GM19455 (cell line): Measurements from ENCODE around the gene PTPN11.
"Not testable (repeated sequence)": the region's sequence is repeated elsewhere in the genome, so short reads cannot be mapped to it uniquely, and the experiment has no call there.

Source experiments
- ATAC-seq: cut with Tn5 transposase; IDR thresholded peaks from one replicate; pipeline ENCODE4 v1.9.1; 2021; ENCODE audit not compliant: unreplicated experiment

PTPN11 gene

DNA sequence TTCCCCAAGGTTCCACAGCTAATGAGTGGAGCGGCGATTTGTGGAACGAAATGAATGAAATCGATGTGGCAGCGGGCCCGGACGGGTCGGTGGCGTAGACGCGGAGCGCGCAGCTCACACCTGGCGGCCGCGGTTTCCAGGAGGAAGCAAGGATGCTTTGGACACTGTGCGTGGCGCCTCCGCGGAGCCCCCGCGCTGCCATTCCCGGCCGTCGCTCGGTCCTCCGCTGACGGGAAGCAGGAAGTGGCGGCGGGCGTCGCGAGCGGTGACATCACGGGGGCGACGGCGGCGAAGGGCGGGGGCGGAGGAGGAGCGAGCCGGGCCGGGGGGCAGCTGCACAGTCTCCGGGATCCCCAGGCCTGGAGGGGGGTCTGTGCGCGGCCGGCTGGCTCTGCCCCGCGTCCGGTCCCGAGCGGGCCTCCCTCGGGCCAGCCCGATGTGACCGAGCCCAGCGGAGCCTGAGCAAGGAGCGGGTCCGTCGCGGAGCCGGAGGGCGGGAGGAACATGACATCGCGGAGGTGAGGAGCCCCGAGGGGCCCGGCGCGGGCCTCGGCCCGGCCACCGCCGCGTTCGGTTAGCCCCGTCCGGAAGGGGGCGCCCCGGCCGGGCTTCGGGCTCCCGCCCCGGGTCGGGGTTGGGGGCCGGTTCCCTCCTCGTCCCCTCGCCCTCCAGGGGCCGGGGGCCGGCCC, at the start of gene PTPN11:
TSS of gene PTPN11 (plus strand) at position 340 of the 689 bp plus-strand sequence. CDS start at position 505, 165 bp downstream.
- ATAC-seq = peak; percentile 80

DNA sequence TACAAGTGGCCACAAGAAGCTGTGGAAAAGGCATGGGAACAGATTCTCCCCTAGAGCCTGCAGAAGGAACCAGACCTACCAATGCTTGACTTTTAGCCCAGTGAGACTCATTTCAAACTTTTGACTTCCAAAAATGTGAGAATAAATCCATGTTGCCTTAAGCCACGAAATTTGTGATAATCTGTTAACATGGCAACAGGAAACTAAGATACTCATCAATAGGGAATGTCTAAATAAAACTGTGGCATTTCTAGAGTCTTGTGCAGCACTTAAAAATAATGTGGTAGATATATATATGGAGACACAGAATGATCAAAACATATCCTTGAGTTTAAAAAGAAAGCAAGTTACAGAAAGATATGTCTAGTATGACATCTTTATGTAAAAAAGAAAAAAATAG, 48.5 kb upstream of the PTPN11 start:
- no peak for ATAC-seq

DNA sequence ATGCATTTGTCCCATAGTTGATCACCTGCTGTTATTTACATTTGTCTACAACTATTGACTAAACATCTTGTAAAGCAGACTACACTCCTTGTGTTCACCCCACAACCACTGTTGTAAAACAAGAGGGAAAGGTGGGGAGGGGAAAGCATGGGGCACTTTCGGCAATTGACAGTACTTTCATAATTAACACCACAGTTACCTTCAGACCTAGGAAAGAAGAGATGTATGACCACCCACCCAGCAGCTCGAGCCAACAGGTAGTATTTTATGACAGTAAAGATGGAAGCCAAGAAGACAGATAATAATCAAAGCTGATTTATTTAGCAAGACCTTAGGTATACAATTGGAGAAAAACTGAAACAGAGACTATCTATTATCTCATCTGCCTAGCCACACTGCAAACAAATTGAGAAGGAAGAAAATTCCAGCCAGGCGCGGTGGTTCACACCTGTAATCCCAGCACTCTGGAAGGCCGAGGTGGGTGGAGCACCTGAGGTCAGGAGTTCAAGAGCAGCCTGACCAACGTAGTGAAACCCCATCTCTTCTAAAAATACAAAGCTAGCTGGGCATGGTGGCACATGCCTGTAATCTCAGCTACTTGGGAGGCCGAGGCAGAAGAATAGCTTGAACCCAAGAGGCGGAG, 47.8 kb upstream of the PTPN11 start:
- no peak for ATAC-seq

DNA sequence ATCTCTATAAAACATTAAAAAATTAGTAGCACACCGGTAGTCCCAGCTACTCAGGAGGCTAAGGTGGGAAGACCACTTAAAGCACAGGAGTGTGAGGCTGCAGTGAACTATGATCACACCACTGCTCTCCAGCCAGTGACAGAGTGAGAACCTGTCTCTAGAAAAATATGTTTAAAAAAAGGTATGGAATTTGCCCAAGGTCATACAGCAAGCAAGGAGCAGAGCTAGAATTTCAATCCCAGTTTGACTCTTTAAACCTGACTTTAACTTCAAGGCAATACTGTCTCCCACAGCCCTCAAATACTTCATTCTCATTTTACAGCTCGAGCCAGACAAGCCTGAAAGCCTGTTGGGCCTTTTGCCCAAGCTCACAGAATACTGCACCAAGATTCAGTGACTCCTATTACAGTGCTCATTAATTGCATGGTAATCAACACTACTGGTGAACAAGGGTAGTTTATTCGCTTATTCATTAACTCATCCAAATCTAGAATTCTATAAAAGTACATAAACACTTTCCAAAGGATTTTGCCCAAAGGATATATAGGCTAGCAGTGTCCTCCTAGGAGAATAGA, 44.5 kb upstream of the PTPN11 start:
- ATAC-seq = no peak

DNA sequence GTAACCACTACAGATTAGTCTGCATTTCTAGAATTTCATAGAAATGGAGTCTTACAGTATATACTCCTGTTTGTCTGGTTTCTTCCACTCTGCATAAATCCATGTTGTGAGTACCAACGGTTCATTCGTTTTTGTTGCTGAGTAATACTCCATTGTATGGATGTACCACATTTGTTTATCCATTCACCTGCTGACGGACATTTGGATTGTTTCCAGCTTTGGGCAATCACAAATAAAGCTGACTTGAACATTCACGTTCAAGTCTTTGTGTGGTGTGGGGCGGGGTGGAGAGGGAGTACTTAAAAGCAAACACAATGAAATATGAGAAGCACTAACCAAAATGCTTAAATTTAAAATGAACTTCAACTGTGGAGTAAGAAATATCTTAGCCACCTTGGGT, 43.6 kb upstream of the PTPN11 start:
- ATAC-seq = no peak

DNA sequence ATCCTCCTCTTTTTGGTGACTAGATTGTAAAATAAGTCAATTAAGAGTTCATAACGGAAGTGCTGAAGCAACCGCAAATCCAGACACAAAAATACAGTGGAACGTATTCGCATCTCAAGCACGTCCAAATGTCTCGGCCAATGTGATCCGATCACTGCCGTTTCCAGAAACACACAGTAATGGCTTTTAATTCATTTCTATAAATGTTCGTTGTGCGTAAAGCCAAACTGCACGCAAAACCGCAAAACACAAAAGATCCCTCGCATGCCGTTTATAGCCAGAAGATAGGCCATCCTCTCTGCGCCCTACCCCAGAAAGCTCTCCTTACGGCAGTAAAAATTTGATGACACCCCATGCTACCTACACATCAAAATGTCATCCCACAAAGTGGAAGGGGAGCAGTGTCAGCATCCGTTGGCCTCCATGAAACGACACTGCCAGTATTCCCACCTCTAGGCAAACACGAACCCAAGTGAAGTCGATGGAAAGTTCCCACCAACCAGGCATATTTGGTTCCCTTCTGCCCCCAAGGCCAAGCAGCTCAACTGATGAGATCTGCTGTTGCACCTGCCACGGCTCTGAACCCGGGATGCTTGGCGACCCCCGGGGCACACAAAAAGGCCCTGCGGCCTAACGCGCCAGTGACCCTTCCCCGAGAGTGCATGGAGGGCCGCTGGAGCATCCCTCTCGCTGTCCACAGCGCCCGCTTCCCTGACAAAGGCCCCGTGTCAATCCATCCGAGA, 37.9 kb upstream of the PTPN11 start:
- no peak for ATAC-seq

DNA sequence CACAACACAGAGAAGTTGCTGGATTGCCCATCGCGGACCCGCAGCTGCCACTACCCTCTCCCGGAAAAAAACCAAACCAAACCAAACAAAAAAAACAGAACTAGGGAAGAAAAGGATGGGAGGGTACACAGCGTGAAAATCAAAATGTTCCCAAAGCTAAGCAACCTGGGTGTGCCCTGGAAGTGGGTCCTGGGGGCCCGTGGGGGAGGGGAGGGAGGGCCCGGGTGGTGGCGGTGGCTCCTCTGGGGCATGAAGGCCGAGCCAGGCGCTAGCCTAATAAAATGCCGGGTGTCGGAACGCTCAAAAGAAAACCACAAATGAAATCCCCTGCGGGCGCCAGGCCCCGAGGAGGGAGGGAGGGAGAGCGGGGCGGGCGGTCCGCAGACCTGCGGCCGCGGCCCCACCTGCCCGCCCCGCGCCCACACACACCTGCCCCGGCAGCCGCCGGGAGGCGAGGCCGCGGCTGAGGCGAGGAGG, 37.3 kb upstream of the PTPN11 start:
- peak; percentile 56 for ATAC-seq

DNA sequence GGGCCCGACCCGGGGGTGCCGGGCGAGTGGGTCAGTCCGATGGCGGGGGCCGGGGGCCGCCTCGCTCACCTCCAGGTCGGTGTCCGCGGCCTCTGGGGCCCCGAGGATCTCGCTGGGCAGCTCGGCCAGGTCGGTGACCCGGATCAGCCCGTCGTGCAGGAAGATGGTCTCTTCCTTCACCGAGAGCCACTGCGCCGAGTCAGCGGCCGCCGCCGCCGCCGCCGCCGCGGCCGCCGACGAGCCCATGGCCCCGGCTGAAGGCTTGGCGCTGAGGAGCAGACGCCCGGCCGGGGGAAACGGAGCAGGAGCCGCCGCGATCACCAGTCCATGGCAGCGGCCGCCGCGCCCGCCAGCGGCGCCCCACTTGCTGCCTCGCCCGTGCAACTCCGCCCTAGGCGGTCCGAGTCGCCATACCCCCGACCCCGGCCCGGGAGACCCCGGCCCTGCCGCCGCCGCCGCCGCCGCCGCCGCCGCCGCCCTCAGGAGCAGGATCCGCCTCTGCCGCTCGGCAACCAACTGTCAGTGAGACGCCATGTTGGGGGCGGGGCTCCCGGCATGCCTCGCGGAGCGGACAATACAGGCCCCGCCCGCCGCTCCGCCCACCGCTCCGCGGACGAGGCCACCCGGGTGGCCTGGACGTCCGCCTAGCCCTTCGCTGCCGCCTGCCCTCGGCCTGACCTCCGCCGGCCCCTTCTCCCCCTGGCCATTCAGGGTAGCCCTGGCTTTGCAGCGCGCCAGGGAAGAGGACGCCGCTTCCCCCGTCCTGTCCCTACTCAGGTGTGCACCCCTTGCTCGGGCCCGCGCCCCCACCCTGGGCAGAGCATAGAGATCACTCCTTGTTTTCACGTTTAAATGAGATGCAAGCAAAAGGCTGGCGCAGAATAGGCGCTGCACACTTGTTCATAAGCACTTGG, 36.6 kb upstream of the PTPN11 start, which contains the start of gene HECTD4:
TSS of gene HECTD4 (minus strand) at position 549 of the 914 bp plus-strand sequence. CDS start at position 246, 303 bp downstream.
- peak; percentile 94 for ATAC-seq

DNA sequence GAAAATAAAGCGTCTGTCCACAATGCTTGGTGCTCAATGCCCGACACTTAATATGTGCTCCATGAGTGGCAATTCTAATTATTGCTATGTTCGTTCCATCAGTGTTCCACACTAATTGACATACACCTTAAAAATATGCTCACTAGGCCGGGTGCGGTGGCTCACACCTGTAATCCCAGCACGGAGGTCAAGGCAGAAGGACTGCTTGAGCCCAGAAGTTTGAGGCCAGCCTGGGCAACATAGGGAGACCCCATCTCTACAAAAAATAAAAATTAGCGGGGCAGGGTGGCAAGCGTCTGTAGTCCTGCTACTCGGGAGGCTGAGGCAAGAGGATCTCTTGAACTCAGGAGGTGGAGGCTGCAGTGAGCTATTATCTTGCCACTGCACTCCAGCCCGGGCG, 35.9 kb upstream of the PTPN11 start:
- ATAC-seq = no peak

DNA sequence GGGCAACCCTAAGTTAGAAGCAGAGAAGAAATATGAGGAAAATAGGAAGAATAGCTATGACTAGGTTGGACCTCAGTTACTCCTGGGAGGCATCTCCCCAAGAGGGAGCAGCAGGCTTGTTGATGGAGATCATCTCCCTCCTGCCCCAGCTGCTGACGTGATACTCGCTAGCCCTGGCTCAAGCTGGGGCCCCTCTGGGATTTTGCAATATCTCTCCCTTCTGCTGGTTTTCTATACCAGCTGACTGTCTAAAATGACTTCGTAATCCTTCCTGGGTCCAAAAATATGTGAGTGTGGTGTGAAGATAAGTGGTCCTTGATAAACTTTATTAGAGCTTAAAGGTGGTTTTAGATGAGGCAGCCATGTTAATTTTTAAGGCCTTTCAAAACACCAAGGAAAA, 32.0 kb upstream of the PTPN11 start:
- ATAC-seq = no peak

DNA sequence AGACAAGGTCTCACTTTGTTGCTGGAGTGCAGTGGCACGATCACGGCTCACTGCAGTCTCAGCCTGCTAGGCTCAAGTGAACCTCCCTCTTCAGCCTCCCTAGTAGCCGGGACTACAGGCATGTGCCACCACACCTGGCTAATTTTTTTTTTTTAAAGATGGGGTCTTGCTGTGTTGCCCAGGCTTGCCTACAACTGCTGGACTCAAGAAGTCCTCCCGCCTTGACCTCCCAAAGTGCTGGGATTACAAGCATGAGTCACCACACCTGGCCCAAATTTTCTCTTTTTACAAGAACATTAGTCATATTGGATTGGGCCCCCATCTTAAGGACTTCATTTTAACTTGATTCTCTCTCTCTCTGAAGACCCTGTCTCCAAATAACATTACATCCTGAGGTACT, 29.5 kb upstream of the PTPN11 start:
- ATAC-seq = no peak

DNA sequence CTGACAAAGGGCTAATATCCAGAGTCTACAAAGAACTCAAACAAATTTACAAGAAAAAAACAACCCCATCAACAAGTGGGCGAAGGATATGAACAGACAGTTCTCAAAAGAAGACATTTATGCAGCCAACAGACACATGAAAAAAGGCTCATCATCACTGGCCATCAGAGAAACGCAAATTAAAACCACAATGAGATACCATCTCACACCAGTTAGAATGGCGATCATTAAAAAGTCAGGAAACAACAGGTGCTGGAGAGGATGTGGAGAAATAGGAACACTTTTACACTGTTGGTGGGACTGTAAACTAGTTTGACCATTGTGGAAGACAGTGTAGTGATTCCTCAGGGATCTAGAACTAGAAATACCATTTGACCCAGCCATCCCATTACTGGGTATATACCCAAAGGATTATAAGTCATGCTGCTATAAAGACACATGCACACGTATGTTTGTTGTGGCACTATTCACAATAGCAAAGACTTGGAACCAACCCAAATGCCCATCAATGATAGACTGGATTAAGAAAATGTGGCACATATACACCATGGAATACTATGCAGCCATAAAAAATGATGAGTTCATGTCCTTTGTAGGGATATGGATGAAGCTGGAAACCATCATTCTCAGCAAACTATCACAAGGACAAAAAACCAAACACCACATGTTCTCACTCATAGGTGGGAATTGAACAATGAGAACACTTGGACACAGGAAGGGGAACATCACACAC, 28.7 kb upstream of the PTPN11 start:
- not testable (repeated sequence) for ATAC-seq

DNA sequence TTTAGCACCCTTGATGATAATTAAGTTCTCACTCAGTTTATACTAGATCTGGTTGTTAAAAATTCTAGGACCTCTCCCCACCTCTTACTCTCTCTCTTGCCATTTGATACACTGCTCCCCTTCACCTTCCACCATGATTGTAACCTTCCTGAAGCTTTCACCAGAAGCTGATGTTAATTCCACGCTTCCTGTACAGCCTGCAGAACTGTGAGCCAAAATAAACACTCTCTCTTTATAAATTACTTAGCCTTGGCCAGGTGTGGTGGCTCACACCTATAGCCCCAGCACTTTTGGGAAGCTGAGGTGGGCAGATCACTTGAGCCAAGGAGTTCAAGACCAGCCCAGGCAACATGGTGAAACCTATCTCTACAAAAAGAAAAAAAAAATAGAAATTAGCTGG, 25.4 kb upstream of the PTPN11 start:
- ATAC-seq = no peak

DNA sequence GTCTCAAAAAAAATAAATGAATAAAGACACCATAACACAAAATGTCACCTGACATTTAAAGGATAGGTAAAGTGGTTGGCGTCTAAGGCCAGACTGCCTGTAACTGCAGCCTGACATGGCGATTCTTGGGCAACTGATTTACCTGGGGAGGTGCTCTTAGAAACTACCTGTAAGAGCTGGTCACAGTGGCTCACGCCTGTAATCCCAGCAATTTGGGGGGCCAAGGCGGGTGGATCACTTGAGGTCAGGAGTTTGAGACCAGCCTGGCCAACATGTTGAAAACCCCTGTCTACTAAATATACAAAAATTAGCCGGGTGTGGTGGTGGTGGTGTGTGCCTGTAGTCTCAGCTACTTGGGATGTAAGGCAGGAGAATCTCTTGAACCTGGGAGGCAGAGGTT, 17.7 kb upstream of the PTPN11 start:
- ATAC-seq = no peak

DNA sequence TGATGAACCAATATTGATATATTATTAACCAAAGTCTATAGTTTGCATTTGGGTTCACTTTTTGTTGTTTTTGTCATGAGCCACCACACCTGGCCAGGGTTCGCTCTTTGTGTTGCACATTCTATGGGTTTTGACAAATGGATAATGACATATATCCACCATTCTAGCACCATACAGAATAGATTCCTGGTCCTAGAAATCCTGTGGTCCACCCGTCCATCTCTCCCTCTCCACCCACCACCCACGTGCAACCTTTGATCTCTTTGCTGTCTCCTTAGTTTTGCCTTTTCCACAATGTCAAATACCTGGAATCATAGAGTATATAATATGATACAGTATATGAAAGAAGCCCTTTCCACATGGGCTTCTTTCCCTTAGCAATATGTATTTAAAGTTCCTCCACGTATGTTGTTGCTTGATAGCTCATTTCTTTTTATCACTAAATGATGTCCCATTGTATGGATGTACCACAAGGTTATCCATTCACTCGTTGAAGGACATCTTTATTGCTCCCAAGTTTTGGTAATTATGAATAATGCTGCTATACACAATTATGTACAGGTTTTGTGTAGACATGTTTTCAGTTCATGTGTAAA, 16.7 kb upstream of the PTPN11 start:
- ATAC-seq = no peak

DNA sequence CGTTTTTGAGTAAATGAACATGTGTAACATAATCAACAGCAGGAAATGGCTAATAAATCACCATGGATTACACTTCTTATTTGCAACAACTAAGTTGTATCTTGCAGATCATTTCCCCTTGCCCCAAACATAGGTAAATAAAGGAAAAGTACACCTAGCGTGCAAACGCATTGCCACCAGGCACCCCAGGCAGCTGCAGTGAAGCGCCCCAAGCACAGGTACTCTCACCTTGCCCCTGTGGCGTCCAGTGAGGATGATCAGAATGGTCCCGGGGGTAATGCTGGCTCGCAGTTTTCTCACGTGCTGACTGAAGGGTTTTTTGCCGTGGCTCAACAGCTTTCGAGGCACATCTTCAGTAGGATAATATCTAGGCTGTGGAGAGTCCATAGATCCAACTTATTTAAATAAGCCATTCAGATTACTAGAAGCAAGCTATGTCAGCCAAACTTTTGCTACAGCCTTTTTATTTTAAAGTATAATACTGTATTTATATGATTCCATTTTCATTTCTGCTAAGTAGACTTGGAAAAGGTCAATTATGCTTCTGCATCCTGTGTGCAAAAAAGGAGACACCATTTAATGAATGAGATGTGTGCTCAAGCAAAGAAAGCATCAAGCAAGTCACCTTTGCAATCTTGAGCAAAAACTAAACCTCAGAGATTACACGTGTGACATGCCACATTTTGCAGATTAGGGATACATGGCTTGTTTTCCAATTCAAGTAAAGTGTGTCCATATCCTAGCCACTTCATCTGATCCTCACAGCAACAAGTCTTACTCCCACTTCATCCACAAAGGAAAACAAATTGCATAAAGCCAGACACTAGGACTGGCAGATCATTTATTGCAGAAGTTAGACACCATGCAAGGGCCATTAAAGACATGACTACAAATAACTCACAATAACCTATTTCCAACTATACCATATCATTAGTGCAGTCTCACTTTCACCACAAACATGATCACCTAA, 11.9 kb upstream of the PTPN11 start:
- no peak for ATAC-seq

DNA sequence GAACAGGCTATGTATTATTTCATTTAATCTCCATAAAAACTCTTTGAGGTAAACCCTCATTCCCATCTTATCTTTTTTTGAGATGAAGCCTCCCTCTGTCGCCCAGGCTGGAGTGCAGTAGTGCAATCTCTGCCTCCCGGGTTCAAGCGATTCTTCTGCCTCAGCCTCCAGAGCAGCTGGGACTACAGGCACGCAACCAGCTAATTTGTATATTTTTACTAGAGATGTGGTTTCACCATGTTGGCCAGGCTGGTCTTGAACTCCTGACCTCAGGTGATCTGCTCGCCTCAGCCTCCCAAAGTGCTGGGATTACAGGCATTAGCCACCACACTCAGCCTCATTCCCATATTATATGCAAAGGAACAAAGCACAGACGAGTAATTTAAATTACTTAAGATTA, 11.1 kb upstream of the PTPN11 start:
- not testable (repeated sequence) for ATAC-seq

DNA sequence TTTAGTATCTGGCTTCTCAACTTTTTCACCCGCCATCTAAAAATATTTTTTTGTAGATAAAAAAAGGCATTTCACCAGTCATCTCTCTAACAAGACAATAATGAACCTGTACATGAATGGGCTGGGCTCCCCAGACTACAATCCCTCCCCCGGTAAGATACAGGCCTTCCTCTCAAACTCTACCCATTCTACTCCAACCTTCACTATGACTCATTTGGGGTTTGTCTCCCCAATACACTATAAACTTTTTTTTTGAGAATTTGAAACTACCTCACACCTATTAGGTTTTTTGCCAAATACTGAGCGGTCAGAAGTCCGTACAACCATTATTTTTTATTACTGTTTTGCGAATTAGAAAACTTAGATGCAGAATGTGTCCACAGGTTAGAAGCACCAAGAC, 10.1 kb upstream of the PTPN11 start:
- ATAC-seq = no peak
